Measurements from ENCODE around the gene NXPE2. TPM values are rescaled to one million over a fixed set of nuclear protein-coding genes. Genes with fewer than 3 reads are reported as not detected.

The NXPE2 gene
- total and polyA plus RNA-seq, 2 donors (not counting 1 experiment from before 2014, with no cell fraction given), result not detected

DNA sequence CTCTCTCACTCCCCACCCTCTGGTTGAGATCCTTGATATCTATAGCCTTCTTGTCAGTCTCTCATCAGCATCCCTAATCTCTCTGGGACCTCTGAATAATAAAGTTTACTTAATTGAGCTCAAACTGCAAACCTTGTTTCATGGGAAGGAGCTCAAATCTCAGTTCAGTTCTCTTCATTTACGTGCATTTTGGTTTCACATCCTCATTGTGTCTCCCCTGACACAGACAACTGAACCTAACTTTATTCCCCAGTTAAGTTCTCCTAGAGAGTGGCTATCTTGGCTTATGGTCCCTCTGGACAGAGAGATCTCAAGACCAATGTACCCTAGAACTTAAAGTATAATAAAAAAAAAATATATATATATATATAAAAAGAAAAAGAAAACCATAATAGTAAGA is 47.3 kb downstream of the NXPE2 start:
- 63% methylated on average over 1 of the region's 1 CpG for WGBS (ENCODE audit: insufficient coverage)
- Mint-ChIP-seq H3K4me1 (no peaks in the 10 kb centered on the region), H3K4me3 (no peak overlapping the region), H3K27me3 (no peaks in the 10 kb centered on the region), H3K9me3 (ENCODE audit: insufficient read depth) (peaks cover 5% of the 10 kb centered on the region), H3K27ac (no peak overlapping the region)
- Histone ChIP-seq H3K36me3 (replicated peaks in 1 of 2; ENCODE audit: control extremely low read depth in 1 of 2, control insufficient read depth in 1 of 2, extremely low read depth in 1 of 2, insufficient read depth in 2 of 2, low read length in 1 of 2) (no peaks in the 10 kb centered on the region), H3K9ac (ENCODE audit: low read length) (no peak overlapping the region), H3K27me3 (replicated peaks in 1 of 4; ENCODE audit: control extremely low read depth in 1 of 4, control insufficient read depth in 3 of 4, insufficient read depth in 4 of 4, low read length in 3 of 4) (no peaks in the 10 kb centered on the region), H3K4me1 (ENCODE audit: control insufficient read depth in 2 of 2, insufficient read depth in 2 of 2, low read length in 2 of 2) (no peaks in the 10 kb centered on the region), H2AFZ (ENCODE audit: insufficient read depth, low read depth, low read length, poor library complexity, severe bottlenecking) (no peak overlapping the region), H3K4me2 (replicated peaks; ENCODE audit: low read depth, low read length, poor library complexity, severe bottlenecking) (no peak overlapping the region), H4K20me1 (ENCODE audit: control insufficient read depth, insufficient read depth, low read length, poor library complexity, severe bottlenecking) (no peaks in the 10 kb centered on the region), H3K4me3 (ENCODE audit: control extremely low read depth in 1 of 5, extremely low read depth in 1 of 5, insufficient read depth in 1 of 5, low read depth in 2 of 5, low read length in 4 of 5) (no peak overlapping the region), H3K9me3 (ENCODE audit: control extremely low read depth in 1 of 3, control insufficient read depth in 2 of 3, insufficient read depth in 1 of 3, low read length in 2 of 3) (no peaks in the 10 kb centered on the region), H3K79me2 (ENCODE audit: control insufficient read depth, insufficient read depth, low read length) (no peaks in the 10 kb centered on the region), H3K27ac (ENCODE audit: low read length in 2 of 2) (no peak overlapping the region)
- DNase-seq (no peak), ATAC-seq (ENCODE audit: low read depth) (no peak)
- no peak for TF ChIP-seq EZH2 (IDR thresholded peaks at IDR 0.05; ENCODE audit: borderline replicate concordance, insufficient read depth, low read depth, low read length, poor library complexity, severe bottlenecking)
- TF ChIP-seq, protein P1, sequence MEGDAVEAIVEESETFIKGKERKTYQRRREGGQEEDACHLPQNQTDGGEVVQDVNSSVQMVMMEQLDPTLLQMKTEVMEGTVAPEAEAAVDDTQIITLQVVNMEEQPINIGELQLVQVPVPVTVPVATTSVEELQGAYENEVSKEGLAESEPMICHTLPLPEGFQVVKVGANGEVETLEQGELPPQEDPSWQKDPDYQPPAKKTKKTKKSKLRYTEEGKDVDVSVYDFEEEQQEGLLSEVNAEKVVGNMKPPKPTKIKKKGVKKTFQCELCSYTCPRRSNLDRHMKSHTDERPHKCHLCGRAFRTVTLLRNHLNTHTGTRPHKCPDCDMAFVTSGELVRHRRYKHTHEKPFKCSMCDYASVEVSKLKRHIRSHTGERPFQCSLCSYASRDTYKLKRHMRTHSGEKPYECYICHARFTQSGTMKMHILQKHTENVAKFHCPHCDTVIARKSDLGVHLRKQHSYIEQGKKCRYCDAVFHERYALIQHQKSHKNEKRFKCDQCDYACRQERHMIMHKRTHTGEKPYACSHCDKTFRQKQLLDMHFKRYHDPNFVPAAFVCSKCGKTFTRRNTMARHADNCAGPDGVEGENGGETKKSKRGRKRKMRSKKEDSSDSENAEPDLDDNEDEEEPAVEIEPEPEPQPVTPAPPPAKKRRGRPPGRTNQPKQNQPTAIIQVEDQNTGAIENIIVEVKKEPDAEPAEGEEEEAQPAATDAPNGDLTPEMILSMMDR (IDR thresholded peaks at IDR 0.05), result no peak
- POLR2A ChIA-PET, result no interaction called here
- intact Hi-C loops (cut with micrococcal nuclease), result no loop called here
- CTCF ChIA-PET, result no interaction called here

DNA sequence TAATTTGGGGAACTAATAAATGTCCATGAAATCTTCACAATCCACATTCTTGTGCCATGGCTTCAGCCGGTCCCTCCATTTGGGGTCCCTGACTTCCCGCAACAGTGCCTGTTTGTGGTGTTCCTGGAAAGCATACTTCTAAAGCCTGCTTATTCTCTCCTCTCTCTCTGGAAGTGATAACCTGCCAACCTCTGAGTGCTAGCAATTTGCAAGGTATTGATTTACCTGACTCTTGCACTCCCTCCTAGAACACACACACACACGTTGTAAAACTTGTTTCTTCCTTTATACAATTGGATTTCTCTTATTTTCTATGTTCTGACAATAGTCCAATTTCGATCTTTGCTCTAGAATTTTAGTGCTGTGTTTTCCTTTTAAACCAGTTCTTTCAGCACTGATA is 58.5 kb downstream of the NXPE2 start:
- Mint-ChIP-seq H3K27me3 (no peaks in the 10 kb centered on the region), H3K27ac (no peak overlapping the region), H3K4me1 (no peaks in the 10 kb centered on the region), H3K9me3 (ENCODE audit: insufficient read depth) (peaks cover 7% of the 10 kb centered on the region), H3K4me3 (no peak overlapping the region)
- no peak for DNase-seq
- intact Hi-C loops (cut with micrococcal nuclease), result no loop called here
- Histone ChIP-seq H3K27ac (ENCODE audit: low read length in 2 of 2) (no peak overlapping the region), H3K9me3 (ENCODE audit: control extremely low read depth in 1 of 3, control insufficient read depth in 2 of 3, insufficient read depth in 1 of 3, low read length in 2 of 3) (peaks cover 0 to 8% (median 2%) of the 10 kb centered on the region in 3 donors), H3K27me3 (replicated peaks in 1 of 4; ENCODE audit: control extremely low read depth in 1 of 4, control insufficient read depth in 3 of 4, insufficient read depth in 4 of 4, low read length in 3 of 4) (no peaks in the 10 kb centered on the region), H3K36me3 (replicated peaks in 1 of 2; ENCODE audit: control extremely low read depth in 1 of 2, control insufficient read depth in 1 of 2, extremely low read depth in 1 of 2, insufficient read depth in 2 of 2, low read length in 1 of 2) (no peaks in the 10 kb centered on the region), H4K20me1 (ENCODE audit: control insufficient read depth, insufficient read depth, low read length, poor library complexity, severe bottlenecking) (no peaks in the 10 kb centered on the region), H2AFZ (ENCODE audit: insufficient read depth, low read depth, low read length, poor library complexity, severe bottlenecking) (no peak overlapping the region), H3K4me3 (ENCODE audit: control extremely low read depth in 1 of 5, extremely low read depth in 1 of 5, insufficient read depth in 1 of 5, low read depth in 2 of 5, low read length in 4 of 5) (no peak overlapping the region), H3K79me2 (ENCODE audit: control insufficient read depth, insufficient read depth, low read length) (no peaks in the 10 kb centered on the region), H3K9ac (ENCODE audit: low read length) (no peak overlapping the region), H3K4me1 (ENCODE audit: control insufficient read depth in 2 of 2, insufficient read depth in 2 of 2, low read length in 2 of 2) (no peaks in the 10 kb centered on the region), H3K4me2 (replicated peaks; ENCODE audit: low read depth, low read length, poor library complexity, severe bottlenecking) (no peak overlapping the region)
- WGBS (ENCODE audit: insufficient coverage), result 100% methylated on average over 2 of the region's 4 CpGs
- TF ChIP-seq, protein P1 (IDR thresholded peaks at IDR 0.05), result no peak
- no peak for ATAC-seq (ENCODE audit: low read depth)
- ChIA-PET CTCF (no interaction called here), POLR2A (no interaction called here)
